Peyer's patch (tissue), 4 donors: ENCODE data around the gene DOK5.

Source experiments
- CTCF ChIP-seq, 6 experiments: fragments of 450-650 bp in 4 of 6; fragments of 200-600 bp in 2 of 6; sonication (generic) in 1 of 6; IDR thresholded peaks; one replicate each; pipeline ENCODE4 v1.5.1; 2017 to 2019; ENCODE audit warnings: antibody characterized with exemption in 6 of 6, mild to moderate bottlenecking in 3 of 6, moderate library complexity in 1 of 6
- POLR2A ChIP-seq, 2 donors: fragments of 450-650 bp; IDR thresholded peaks; one replicate each; pipeline ENCODE4 v1.5.1; 2017; ENCODE audit warnings: antibody characterized with exemption in 2 of 2, mild to moderate bottlenecking in 2 of 2, moderate library complexity in 2 of 2

GRCh38 chr20:54631059-54631458, 155.7 kb downstream of the DOK5 start:
- no peak for TF ChIP-seq CTCF (IDR thresholded peaks at IDR 0.05)
- no peak for TF ChIP-seq POLR2A (IDR thresholded peaks at IDR 0.05)
